Islet precursor cell (in vitro differentiated cells): ENCODE data around the gene WDR70.

Experiments used
- DNase-seq: peaks from one replicate; pipeline ENCODE4 v3.0.0-alpha.2; 2018

WDR70 gene

DNA sequence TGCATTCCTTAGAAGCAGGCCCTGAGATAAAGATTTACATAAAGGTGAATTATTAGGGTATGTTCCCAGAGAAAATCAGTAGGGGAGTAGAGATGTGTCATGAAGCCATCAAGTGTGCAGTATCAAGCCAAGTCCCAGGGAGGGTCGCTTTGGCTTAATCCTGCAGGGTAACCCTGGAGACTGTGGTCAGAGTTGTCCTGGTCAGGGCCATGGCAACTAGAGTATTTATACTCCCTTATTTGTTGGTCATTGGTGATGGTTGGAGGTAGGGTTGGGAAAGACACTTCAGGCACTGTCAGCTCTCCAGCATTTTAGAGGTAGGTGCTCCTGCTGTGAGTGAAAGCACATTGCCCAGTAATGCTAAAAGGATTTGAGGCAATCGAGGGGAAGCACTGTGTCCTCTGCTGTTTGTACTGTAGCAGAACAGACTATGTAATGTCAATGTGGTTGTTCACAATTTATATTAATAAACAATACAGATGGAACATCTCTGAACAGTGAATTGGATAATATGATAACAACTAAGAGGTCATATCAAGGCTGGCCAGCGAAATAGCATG is 351.9 kb downstream of the WDR70 start:
- no peak for DNase-seq

DNA sequence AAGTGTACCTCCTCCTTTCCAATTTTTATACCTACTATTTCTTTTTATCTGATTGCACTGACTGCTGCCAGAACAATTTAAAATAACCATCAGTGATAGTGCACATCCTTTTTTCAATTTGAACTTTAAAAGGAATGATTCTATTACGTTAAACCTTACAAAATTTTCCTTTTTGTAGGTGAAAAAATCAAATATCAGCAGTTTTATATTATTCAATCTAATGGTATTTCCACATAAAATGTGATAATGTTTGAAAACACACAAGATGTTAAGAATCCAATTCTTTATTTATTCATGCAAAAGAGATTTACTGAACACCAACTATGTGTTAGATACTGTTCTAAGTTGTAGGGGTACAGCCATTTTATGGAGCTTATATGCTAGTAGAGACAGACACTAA is 355.0 kb downstream of the WDR70 start:
- DNase-seq, result no peak

DNA sequence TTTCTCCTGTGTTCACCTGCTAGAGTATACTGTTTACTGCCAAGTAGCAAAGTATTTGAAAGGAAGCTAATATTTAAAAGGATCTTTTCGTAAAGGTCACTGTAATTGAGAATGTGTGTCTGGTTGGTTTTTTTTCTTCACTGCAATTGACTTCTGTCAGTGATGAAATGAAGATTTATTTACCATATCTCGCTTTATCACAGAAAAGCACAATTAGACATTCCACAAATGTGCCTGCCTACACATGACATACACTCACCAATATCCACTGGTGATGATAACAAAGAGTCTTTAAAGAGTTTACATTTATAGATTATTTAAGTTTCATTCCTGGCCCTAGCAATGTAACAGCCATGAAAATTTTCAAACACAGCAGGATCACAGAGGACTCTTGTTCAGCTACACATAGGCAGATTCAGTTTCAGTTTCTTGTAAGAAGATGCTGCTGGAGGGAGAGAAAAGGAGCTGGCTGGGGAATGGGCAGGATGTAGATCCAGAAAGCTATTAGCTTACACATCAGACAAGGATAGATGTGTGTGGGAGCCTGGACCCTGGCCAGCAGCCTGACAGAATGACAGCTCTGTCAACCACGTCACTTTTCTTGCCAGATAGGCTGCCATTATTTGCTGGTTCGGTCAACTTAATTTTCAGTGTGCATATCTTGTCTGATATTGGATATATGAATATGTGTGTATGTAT is 356.7 kb downstream of the WDR70 start:
- no peak for DNase-seq

DNA sequence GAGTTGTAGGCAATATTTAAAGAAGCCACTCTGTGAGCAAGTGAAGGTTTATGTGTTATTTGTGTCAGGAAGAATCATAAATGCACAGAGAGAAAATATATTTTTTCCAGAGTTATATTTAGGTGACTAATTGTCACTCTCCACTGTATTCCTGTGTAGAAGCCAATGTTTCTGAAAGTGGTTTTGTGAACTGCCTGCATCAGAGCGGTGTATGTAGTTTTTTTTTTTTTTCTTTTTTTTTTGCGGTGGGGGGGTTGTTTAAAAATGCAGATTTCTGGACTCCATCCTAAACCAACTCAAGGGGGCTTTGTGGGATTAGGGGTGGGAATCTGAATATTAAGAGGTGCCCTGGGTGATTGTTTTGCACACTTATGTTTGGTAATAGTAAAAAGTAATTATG is 357.3 kb downstream of the WDR70 start:
- no peak for DNase-seq

DNA sequence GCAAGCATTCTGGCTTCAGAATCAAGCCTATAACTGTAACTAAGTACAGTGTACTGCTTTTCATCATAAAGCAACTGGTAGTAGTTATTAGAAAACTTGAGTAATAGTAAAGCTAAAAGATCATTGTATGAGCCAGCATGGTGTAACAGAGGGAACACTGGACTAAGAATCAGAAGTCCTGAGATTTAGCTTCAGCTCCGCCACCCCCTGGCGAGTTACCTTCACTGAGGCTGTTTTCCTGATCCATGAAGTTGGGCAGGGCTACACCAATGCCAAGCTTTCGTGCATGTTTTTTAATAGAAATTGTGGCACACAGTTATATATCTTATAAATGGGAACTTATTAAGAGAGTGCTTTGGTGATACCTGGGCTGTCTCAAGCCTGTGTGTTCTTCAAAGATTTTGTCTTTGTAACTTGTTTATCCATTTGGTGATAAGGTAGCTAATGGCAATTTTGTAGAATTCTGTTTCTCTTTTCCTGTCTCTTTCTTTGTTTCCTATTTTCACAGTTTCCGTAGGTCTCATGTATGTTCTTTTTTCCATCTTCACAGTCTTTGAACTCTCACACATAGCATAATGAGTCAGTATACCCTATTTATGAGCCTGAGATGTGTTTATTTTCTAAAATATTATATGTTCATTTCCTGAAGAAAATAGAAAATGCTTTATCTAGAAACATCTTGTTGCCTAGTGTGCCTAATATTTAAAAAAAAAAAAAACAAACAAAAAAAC is 358.4 kb downstream of the WDR70 start:
- no peak for DNase-seq

DNA sequence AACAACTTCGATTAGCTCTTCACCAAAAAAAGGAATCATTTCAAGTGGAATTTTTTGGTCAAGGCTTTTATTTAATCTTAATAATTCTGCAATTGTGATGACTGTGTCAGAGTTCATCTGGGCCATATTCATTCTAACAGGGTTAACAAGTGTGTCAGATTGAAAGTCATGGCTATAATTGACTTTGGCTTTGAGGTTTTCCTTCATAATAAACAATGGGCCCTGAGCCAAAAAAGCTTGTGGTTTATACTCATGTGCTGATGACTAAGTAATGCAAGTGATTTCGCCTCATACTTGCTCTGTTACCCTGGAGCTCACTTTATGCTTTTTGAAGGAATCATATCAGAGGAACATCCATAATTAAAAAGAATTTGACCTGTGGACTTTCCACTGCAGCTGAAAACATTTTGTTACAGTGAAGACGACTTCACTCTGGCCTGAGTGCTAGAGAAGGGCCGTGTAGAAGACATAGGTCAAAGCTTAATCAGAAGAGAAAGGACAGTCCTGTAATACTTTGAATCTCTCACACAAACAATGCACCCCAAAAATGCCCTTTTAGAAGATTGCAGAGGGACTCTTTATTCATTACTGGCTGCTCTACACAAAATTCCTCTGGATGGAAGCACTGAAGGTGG is 359.1 kb downstream of the WDR70 start:
- no peak for DNase-seq

DNA sequence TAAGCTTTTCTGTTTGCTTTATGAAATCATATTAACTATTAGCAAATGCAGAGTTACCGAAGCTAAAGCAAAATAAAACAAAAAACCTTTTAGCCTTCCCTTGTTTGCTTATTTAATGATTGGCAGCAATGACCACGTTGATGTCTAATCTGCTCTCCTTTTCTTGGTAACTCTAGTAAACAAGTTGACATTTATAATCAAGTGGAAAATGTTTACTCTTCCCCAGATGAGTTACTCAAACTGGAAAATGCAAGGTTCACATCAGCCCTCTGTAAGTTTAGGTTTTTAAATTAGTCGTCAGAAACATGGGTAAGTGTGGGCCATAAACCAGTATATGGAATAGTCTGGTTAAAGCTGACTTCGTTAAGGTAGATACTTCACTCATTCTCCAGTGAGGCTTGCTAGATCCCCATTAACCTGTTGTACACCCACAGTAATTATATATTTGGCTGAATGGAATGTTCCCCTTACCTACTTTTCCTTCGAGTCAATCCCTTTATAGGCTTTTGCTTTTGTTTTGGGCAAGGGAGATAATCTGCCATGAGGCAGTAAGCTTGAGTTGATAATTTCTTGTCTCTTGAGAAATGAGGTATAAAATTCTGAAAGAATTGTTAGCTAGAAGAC is 359.9 kb downstream of the WDR70 start:
- DNase-seq, result no peak

DNA sequence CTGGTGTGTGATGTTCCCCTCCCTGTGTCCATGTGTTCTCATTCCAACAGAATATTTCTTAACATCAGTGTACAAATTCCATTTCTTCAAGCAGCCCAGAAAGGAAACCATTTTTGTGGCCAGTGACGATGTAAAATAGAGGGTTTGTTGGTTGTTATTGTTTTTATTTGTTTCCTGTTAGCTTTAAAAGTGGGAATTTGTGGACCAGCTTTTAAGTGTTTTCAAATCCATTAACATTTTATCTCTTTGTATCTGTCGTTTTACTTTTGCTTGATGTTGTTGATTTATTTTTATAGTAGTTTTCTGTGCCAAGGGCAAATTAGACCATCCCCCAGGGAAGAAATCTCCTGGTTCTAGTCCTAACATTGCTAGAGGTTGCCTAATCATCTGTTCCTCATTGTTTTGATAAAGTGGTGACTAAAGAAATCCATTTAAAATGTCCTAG is 360.7 kb downstream of the WDR70 start:
- no peak for DNase-seq

DNA sequence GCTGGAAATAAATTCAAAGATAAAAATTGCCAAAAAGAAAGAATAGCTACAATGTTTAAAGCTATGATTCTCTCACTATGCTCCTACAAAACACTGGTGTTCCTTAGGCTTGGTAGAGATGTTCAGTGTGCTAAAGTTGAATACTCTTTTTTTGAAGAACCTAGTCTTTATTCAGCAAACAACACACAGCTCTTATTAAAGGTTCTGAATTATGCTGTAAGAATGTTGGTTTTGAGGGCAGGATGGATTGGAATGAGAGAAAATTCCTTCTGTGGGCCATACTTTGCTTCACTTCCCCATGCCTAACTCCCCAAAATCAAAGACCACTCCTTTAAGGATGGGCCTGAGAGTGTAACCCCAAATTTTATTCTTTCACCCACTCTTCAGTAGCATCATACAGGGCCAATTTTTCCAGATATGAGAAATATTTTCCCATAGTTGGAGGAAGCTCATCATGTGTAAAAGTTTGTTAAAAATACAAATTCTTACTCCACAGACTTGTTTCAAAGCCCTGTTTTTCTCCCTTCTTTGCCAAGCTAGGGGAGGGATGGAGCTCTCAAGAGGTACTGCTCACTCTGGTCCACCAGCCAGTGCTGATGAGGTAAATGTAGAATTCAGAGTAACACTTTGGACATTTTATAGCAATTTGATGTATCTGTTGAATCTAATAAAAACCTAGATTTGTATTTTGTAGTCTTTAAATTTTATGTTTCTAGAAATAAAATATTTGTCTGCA is 361.4 kb downstream of the WDR70 start:
- no peak for DNase-seq

DNA sequence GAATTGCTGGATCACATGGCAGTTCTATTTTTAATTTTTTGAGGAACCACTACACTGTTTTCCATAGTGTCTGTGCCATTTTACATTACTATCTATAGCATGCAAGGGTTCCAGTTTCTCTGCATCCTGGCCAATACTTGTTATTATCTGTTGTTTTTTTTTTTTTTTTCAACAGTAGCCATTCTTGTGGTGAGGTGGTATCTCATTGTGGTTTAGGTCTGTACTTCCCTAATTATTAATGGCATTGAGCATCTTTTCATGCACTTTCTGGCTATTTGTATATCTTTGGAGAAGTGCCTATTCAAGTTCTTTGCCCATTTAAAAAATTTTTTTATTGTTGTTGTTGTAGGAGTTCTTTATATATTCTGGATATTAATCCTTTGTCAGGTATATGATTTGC is 363.0 kb downstream of the WDR70 start:
- DNase-seq, result no peak

DNA sequence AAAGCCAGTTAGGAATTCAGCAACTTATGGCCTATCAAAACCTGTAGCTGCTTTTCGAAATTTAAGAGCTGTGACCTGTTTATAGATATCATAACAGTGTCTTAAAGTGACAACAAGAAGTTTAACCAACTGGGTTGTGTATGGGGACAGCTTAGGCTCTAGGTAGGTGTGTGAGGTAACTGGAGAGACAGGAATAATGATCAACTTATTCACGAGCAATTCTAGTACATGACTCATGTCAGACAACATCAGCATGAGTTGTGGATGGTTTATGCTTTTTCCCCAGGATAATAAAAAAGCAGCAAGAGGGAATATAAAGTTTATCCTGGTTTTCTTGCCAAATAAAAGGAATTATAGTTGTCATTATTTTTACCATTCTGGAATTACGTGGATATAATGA is 372.1 kb downstream of the WDR70 start:
- DNase-seq, result no peak

DNA sequence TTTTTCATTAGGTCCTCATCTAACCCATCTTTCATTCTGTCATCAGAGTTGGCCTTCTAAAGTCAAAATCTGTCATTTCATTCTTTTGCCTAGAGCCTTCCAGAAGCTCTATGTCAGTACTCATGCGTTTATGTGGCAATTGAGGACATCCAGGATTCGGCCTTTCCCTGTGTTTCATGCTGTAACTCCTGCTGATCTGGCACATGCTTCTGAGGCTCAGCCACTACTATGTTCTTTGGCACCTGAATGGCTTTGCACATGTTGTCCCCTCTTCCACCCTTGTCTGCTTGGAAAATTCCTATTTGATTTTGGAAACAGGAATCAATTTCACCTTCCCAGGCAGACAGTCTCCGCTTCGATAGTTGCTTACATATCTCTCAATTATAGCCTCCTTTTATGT is 375.9 kb downstream of the WDR70 start:
- no peak for DNase-seq

DNA sequence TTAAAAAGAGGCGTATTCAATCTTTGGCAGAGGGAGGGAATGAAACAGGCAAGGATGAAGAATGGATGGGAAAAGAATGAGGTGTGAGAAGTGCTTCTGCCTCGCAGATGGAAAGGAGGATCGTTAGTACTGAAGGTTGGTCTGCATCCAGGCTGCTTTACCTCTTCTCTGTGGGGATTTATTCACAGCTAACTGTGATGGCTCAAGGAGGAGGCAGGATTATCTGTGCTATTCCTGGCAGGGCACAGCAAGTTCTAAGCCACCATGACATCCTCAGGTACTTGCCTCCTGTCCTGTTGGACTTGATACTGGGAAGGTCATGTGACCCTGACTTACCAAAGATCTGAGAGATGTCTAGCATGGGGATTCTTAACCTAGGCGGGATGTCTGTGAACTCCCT is 376.5 kb downstream of the WDR70 start:
- DNase-seq, result no peak

DNA sequence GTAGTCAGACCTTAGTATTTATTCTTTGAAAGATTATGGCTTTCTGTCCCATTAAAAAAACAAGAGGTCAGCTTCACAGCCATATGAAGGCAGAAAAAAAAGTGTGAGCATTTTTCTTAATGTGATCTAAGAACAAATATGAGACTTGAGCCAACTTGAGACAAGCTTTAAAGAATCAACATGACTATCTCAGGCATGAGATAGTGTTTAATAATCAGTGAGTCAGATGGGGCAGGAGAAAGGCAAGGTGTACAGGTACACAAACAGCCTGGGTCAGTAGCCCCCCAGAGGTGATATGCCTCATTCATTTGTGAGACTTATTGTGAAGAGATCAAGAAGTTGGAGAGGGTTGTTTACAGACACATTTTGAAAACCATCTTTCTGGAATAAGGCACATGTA is 377.1 kb downstream of the WDR70 start:
- DNase-seq, result no peak

DNA sequence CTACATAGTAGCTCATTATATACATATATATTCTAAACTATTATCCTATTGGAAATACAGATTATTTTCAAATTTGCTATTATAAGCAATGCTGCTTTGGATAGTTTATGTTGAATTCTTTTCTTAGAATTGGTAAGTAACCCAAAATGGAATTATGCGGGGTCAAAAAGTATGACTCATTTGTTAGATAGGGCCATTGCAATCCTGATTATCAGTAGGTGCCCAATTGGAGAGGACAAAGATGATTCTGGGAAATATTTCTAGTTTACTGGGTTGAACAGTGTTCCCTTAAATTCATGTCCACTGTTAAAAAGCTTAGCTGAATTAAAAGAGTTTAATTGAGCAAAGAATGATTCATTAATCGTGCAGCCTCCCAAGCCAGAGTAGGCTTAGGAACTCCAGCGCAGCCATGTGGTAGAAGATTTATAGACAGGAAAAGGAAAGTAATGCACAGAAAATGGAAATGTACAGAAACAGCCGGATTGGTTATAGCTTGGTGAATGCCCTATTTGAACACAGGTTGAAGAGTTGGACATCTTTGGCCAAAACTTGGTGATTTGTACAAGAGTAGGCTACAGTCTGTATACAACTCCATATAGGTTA is 379.0 kb downstream of the WDR70 start:
- no peak for DNase-seq

DNA sequence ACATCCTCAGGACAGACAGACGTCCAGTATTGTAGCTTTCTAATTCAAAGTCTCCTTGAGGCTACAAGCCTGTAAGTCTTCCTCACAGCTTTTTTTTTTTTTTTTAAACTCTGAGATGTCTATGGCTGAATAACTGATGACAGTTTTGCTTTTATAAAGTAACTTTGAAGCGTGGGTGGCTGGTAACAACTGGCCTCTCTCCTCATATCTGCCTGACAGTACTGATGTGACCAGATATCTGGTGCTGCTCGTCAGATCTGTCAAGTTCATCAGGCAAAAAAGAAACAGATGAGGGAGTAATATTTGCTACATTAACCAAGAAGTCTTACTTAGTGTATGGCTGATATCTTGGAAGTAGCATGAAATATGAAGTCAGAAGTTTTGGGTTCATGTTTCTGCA is 388.1 kb downstream of the WDR70 start:
- no peak for DNase-seq

DNA sequence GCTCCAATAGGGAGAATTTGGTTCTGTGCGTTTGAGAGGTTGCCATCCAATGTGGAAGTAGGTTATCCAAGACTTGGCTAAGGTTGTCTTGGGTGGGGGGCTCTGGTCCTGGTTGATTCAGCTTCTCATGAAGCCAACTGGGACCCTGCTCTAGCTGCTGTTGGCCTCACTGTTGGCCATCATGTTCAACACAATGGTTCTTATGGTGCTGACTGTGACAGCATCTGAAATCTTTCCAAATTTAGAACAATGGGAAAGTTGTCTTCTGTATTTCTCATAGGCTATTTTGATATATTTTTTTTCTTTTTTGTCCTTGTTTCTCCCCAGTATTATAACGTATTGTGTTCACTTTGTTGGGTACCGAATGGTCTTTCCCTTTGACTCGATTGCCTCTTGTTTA is 388.8 kb downstream of the WDR70 start:
- no peak for DNase-seq

DNA sequence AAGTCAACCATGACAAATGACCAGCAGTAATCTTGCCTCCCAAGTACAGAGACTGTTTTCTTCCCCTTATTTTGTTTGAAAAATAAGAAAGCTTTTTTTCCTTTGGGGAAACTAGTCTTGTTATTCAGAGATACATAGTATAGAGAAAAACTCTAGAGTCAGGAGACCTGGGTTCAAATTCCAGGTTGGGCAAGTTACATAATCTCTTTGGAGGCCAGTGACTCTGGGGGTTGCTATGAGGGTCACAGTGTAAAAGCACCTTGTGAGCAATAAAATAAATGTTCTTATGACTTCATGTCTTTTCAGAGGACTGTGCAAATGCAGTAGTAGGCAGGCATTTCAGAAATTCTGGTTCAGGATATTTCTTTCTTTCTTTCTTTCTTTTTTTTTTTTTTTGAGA is 389.3 kb downstream of the WDR70 start:
- DNase-seq, result no peak

DNA sequence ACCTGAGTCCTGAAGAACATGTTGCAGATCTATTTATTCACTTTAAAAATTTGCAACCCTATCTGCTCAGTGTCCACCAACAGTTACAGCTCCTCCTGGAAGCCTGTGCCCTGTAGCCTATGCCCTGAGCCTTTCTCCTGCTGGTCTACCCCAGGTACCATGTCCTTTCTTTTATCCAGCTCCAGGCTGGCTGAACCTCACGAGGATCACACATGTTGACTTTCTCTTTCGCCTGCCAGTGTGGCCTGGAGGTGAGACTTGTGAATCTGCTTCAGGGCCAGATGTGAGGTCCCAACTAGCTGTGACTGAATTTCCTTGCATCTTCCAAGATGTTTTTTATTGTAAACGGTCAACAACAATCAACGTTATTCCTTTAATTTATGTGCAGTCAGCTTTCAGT is 390.0 kb downstream of the WDR70 start:
- no peak for DNase-seq

DNA sequence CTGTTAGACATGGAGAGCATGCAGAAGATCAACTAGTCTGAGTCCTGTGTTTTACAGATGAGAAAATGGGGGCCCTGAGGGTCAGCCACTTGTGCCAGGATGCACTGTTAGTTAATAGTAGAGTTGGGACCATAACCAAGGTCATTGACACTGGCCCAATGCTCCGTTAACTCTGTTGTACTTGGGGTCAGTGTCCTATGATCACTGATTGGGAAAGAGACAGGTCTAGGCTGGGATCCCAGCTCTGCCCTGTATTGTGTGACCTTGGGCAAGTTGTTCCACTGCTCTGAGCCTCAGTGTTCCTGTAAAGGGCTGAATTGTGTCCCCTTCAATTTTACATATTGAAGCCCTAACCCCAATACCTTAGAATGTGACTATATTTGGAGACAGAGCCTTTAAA is 390.7 kb downstream of the WDR70 start:
- no peak for DNase-seq

DNA sequence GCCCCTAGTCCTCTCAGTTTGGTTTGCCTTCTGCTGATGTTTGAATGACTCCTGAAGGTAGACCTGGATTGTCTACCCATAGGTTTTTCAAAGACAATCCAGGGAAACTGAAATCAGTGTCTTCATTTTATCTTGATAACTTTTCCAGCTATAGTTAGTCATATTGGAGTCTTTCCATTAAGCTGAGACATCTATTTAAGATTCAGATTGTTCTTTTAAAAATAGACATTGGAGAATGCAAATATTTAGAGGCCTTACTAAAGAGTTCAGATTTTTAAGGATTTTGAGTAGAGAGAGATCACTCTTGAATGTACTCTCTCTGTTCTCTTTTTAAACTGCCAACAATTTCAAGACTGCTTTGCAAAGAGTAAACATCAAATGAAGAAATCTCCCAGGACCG is 391.7 kb downstream of the WDR70 start:
- no peak for DNase-seq

DNA sequence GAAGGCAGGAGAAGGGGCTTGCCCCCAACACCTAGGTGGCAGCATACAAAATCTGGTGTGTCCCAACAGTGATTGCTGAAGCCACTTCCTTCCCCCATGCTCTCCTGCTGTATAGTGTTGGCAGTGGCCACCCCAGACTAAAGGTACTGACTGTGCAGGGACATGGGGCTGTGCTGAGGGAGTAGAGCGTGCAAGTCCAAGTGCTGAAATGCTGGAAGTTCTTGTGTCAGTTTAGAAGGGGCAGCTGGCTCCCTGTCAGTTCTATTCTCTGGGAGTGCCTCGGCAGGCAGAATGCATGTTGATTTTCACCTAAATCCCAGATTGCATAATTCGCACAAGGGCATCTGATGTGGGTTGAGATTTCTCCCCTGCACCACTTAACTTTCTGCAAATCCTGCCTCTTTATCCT is 392.1 kb downstream of the WDR70 start:
- peak; percentile 74 for DNase-seq
